HTERT RPE-1 (cell line): Measurements from ENCODE around the gene SHISA5.
"Not testable (repeated sequence)": the region's sequence is repeated elsewhere in the genome, so short reads cannot be mapped to it uniquely, and the experiment has no call there.

ENCODE experiments used
- in situ Hi-C: fragments of 300-500 bp; cut with MboI; formaldehyde crosslinking; loops from 4 replicates; pipeline ENCODE4 v1.14.3; 2020; ENCODE audit warnings: low sequenced_read_pairs

The SHISA5 gene

GRCh38 chr3:48478626-48479555 is 25.1 kb downstream of the SHISA5 start:
- in situ Hi-C loops = no loop called here

- in situ Hi-C loops = no loop called here
Measured at GRCh38 chr3:48477959-48478520, 25.9 kb downstream of the SHISA5 start.

DNA sequence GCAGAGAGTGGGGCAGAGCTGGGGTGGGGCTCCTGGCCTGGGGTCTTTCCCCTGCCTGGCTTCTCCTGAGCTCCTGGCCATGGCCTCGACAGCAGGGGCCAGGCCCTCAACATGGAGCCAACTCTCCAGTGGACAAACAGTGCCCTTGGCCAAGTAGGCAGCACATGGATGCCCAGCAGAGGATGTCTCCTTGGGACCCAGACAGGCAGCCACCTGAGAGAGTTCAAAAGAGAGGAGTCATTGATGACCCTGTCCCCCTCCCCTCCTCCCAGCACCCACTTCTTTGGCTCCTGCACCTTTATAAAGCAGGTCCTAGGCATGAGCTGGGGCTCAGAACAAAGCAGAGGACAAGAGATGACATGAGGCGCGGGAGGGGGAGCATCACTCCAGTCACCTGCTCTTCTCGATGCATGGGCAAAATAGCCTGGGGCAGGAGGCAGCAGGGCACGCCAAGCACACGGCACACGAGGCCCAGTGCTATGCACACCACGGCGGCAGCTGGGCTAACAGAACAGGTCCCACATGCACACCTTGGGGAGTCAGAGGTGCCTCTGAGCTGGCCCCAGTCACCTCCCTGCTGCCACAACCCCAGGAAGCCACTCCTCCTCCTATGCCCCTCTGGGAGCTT is 27.4 kb downstream of the SHISA5 start:
- in situ Hi-C loops = no loop called here

GRCh38 chr3:48475188-48475587 is 28.8 kb downstream of the SHISA5 start:
- in situ Hi-C loops = no loop called here

DNA sequence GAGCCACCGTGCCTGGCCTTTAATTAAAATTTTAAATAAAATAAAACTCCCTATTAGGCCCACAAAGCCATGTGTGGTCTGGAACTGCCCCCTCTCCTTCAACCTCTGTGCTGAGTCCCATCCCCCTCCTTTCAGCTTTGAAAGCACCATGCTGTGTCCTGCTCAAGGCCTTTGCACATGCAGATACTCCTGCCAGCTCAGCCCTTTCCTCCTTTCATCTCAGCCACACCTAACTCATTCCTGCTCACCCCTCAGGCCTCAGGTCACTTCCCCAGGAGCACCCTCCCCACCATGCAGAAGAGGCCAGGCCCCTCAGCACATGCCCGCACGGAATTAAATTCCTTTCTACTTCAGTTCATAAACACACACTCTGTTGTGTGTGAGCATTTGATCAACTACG is 29.4 kb downstream of the SHISA5 start:
- in situ Hi-C loops = no loop called here

DNA sequence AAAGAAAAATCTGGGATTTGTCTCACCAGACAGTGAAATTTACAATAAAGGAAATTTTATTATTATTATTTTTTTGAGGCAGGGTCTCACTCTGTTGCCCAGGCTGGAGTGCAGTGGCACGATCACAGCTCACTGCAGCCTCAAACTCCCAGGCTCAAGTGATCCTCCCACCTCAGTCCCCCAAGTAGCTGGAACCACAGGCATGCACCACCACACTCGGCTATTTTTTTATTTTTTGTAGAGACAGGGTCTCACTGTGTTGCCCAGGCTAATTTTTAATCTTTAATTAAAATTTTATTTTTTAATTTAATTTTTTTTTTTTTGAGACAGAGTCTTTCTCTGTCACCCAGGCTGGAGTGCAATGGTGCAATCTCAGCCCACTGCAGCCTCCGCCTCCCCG is 29.9 kb downstream of the SHISA5 start:
- in situ Hi-C loops = not testable (repeated sequence)

GRCh38 chr3:48473617-48473952 is 30.4 kb downstream of the SHISA5 start:
- in situ Hi-C loops = no loop called here

GRCh38 chr3:48472923-48473616 is 30.9 kb downstream of the SHISA5 start:
- in situ Hi-C loops = no loop called here

GRCh38 chr3:48472673-48472922 is 31.4 kb downstream of the SHISA5 start:
- in situ Hi-C loops = no loop called here

DNA sequence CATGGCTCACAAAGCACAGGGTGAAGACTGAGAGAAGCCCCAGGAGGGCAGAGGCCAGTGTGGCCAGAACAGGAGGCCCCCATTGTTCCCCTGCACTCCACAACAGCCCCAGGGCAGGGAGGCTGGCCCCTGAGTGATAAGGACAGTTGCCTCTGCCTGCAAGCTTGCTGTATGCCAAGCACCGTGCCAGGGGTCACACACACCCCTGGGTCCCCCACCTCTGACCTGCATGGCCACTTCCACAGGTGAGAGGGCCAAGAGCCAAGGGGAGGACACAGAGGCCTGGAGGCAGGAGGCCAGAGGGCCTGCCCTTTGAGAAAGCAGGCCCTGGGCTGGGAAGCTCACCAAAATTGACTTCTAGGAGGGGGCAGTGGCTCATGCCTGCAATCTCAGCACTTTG is 33.7 kb downstream of the SHISA5 start:
- in situ Hi-C loops = no loop called here

DNA sequence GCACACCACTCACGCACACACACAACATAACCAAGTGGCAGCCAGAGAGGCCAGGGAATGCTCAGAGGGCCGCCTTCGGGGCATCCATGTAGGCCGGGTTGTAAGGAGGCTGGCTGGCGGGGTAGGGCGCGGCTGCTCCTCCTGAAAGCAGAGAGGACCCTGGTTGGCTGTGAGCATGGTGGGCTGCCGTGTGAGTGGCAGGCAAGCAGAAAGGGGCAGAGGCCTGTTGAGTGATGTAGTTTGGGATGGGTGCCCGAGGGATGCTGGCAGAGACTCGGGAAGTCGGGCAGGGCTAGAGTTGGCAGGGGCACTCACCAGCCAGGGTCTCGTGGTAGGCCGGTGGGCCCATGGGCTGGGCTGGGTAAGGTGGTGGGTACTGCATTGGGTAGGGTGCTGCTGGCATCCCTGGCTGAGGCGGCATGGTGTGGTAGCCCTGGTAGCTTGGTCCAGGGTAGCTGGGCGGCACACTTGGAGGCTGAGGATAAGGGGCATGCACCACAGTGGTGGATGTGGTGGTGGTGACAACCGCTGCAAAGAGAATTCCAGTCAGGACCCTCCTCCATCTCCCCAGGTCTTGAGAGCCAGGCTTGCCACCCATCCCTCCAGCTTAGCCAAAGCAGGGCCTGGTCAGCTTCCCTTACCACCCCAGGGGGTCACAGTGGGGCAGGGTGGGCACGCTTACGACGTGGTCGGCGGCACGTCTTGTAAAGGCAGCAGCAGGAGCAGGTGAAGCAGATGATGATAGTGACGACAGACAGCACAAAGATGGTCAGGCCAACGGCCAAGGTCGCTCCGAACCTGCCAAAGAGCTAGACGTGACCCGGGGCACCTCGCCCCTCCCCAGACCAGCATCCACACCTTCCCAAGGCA is 34.7 kb downstream of the SHISA5 start:
- in situ Hi-C loops = no loop called here

DNA sequence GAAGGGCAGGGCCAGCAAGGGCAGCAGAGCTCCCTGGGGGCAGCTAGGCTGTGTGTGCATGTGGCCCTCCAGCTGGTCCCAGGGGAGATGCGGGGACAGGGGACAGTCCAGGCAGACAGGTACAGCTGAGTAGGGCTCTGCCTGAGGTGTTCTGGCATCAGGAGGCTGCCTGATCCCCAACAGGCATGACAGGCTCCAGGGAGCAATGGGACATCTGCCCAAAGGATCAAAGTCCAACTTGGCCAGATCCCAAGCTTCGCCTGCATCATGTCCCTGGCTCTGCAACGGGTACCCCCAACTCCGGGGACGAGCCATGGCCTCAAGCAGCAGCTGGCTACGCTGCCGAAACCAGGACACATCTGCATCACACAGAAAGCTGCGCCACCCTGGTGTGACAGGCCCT is 35.6 kb downstream of the SHISA5 start:
- in situ Hi-C loops = no loop called here

DNA sequence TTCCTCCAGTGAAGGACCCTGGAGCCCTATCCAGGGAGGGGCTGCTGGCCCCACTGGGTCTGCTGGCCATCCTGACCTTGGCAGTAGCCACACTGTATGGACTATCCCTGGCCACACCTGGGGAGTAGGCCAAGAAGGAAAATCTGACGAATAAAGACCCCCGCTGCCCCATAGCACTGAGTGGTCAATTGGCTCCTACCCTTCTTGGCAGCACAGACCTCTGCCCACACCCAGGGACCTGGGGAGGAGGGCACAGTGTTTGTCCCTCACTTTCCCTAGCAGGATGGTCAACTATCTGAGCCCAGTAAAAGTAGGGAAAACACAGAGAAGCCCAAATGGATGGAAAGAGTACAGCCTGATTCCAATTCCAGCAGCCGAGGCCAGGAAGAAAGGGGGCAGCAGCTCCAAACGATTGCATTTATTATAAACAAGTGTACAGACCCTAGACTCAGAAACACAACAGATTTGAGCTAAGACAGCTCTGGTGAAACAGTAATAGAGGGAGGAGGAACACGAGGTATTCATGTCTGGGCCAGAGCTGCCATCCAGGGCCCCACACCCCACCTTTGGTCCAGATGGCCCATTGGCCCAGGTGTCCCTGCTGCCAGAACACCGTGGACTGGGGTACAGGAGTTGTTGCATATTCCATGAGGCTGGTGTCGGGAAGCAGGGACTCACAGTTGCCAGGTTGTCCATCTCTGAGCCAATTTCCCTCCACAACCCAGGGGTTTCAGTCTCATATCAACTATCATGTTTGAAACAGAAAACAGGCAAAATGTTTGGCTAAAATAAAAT is 36.3 kb downstream of the SHISA5 start:
- in situ Hi-C loops = no loop called here

DNA sequence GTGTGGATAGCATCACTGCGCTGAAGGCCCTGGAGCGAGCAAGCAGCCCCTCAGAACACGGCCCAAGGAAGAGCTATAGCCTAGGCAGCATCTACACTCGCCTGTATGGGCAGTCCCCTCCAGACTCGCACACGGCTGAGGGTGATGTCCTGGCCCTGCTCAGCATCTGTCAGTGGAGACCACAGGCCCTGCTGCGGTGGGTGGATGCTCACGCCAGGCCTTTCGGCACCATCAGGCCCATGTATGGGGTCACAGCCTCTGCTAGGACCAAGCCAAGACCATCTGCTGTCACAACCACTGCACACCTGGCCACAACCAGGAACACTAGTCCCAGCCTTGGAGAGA is 36.9 kb downstream of the SHISA5 start:
- in situ Hi-C loops = no loop called here

GRCh38 chr3:48466386-48467109 is 37.4 kb downstream of the SHISA5 start:
- in situ Hi-C loops = no loop called here

DNA sequence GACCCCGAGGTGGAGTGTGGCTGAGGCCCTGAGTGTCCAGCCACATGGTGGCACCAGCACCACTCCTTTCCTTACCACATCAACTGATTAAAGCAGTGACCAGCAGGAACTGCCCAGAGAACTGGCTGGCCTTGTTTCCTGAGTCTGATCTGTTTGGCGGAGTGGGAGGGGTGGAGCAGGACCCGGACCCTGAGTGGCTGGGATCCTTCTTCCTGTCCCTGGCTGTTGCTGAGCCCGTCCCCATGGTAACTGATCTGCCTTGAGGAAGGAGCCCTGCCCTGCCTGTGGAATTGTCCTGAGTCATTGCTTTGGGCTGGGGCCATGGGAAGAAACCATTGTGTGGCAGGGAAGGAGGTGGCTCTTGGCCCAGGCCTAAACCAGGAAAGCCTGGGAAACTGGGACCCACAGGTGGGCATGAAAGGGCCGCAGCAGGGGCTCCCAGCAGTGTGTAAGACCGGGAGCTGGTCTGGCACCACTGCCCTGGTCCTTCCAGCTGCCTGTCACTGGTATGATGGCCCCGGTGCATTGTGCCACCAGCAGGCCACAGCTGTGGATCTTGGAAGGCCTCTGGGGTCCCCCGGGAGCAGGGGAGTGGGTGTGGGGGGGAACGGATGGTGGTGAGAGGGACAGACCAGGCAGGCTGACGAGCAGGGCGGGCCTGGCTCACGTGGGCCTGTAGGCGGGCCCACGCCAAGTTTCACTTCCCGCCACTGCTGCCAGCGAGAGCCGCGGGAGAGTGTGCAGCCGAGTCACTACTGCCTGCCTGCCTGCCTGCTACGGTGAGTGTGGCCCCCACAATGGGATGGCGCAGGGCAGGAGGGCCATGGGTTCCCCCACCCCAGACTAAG is 38.2 kb downstream of the SHISA5 start:
- in situ Hi-C loops = no loop called here

DNA sequence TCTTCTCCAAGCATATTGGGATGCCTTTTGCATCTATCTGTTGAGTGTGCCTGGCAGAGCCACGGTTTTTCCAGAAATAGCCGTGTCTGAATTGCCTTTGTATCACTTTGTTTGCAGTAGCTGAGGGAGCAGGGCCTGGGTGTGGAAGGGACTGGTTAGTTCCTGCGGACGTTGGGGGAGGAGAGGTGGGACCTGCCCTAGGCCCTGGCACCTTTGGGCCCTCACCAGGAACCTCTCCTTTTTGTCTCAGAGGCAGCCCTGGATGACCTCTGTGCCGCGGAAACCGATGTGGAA is 38.8 kb downstream of the SHISA5 start:
- in situ Hi-C loops = no loop called here

DNA sequence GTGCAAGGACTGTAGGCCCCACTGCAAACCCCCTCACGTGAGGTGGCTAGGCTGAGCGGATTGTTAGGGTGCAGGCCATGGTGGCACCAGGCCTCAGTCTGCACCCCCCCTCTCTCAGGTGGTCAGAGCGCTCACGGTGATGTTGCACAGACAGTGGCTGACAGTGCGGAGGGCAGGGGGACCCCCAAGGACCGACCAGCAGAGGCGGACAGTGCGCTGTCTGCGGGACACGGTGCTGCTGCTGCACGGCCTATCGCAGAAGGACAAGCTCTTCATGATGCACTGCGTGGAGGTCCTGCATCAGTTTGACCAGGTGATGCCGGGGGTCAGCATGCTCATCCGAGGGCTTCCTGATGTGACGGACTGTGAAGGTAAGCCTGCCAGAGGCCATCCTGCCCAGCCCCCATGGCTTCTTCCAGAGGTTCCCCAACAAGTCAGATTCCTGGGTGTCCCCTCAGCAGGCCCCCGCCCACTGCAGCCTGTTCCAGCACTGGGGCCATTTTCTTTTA is 39.2 kb downstream of the SHISA5 start:
- in situ Hi-C loops = no loop called here

- in situ Hi-C loops = no loop called here
Measured at GRCh38 chr3:48463703-48464102, 40.3 kb downstream of the SHISA5 start.
